SK-N-SH (cell line): ENCODE measurements around the gene CIB4. TPM values are rescaled to one million over a fixed set of nuclear protein-coding genes. Genes with fewer than 3 reads are reported as not detected.

Experiments
- CTCF ChIA-PET: fragments of 300-600, 350-600 bp; formaldehyde crosslinking; extraction: SDS; loops from one replicate; lab custom pipeline; 2021; lab: Yijun Ruan, JAX
- POLR2A ChIA-PET: fragments of 350-600 bp; sonication (Branson Sonifier 250); formaldehyde crosslinking; extraction: SDS; loops from one replicate; lab custom pipeline; 2020; ENCODE audit warnings: antibody characterized with exemption, inconsistent platforms; lab: Yijun Ruan, JAX
- DNase-seq: peaks from one replicate; pipeline ENCODE4 v3.0.0; 2012
- H2AFZ ChIP-seq: fragments of 200-600 bp; sonication (generic); 2 replicates; pipeline ENCODE4 v1.8.1; 2016; ENCODE audit warnings: antibody characterized with exemption, mild to moderate bottlenecking, low read depth
- H3F3A ChIP-seq: fragments of 200-600 bp; sonication (generic); replicated peaks from 2 replicates; pipeline ENCODE3; 2016; ENCODE audit warnings: antibody characterized with exemption, mild to moderate bottlenecking; ENCODE audit not compliant: insufficient read depth
- H3K27ac ChIP-seq, 2 experiments: fragments of 200-500 bp in 1 of 2; fragments of 200-600 bp in 1 of 2; sonication (Bioruptor generic) in 1 of 2; sonication (generic), shearing (Covaris generic) in 1 of 2; 2 replicates each; pipeline versions ENCODE4 v1.5.1 to v1.6.1; 2014 to 2016; ENCODE audit warnings: low read depth in 2 of 2, inconsistent platforms in 1 of 2, low read length in 1 of 2, mild to moderate bottlenecking in 1 of 2, mixed read lengths in 1 of 2
- H3K27me3 ChIP-seq: fragments of 200-600 bp; sonication (generic), shearing (Covaris generic); 2 replicates; pipeline ENCODE4 v1.6.1; 2016; ENCODE audit warnings: mixed run types; ENCODE audit not compliant: insufficient read depth
- H3K36me3 ChIP-seq, 2 experiments: fragments of 200-500 bp in 1 of 2; fragments of 200-600 bp in 1 of 2; sonication (Bioruptor generic) in 1 of 2; sonication (generic) in 1 of 2; replicated peaks in 1 of 2; 2 replicates each; pipeline versions ENCODE3 to v1.5.1; 2014 to 2016; ENCODE audit warnings: low read length in 1 of 2, mild to moderate bottlenecking in 1 of 2; ENCODE audit not compliant: insufficient read depth in 2 of 2, control insufficient read depth in 1 of 2
- H3K4me1 ChIP-seq, 2 experiments: fragments of 200-500 bp in 1 of 2; fragments of 200-600 bp in 1 of 2; sonication (Bioruptor generic) in 1 of 2; sonication (generic), shearing (Covaris generic) in 1 of 2; 2 replicates each; pipeline versions ENCODE4 v1.5.1 to v1.6.1; 2014 to 2016; ENCODE audit warnings: low read depth in 1 of 2, low read length in 1 of 2, mixed run types in 1 of 2; ENCODE audit not compliant: insufficient read depth in 2 of 2, control insufficient read depth in 1 of 2
- H3K4me2 ChIP-seq: fragments of 200-600 bp; sonication (generic), shearing (Covaris generic); 2 replicates; pipeline ENCODE4 v1.6.1; 2017; ENCODE audit warnings: mixed run types
- H3K4me3 ChIP-seq, 2 experiments: fragments of 200-500 bp in 1 of 2; fragments of 200-600 bp in 1 of 2; sonication (Bioruptor generic) in 1 of 2; sonication (generic), shearing (Covaris generic) in 1 of 2; 2 replicates each; pipeline versions ENCODE4 v1.5.1 to v1.8.1; 2014 to 2016; ENCODE audit warnings: low read depth in 2 of 2, inconsistent platforms in 1 of 2, low read length in 1 of 2, mild to moderate bottlenecking in 1 of 2, mixed read lengths in 1 of 2, moderate library complexity in 1 of 2
- H3K79me2 ChIP-seq: fragments of 200-600 bp; sonication (generic); 2 replicates; pipeline ENCODE4 v1.8.1; 2017; ENCODE audit warnings: mild to moderate bottlenecking; ENCODE audit not compliant: insufficient read depth
- H3K9ac ChIP-seq: fragments of 200-600 bp; sonication (generic); 2 replicates; pipeline ENCODE4 v1.6.1; 2017; ENCODE audit warnings: mixed run types
- H3K9me2 ChIP-seq: fragments of 200-600 bp; sonication (generic); 2 replicates; pipeline ENCODE4 v1.6.1; 2017; ENCODE audit warnings: mixed run types
- H3K9me3 ChIP-seq: fragments of 200-600 bp; sonication (generic); 2 replicates; pipeline ENCODE4 v1.6.1; 2017; ENCODE audit warnings: mixed run types, mild to moderate bottlenecking, moderate library complexity
- H4K20me1 ChIP-seq: fragments of 200-600 bp; sonication (generic); 2 replicates; pipeline ENCODE4 v1.6.1; 2017; ENCODE audit warnings: mild to moderate bottlenecking, mixed run types; ENCODE audit not compliant: insufficient read depth
- CHD2 ChIP-seq: fragments of 150-350 bp; IDR thresholded peaks from 2 replicates; pipeline ENCODE4 v1.6.1; 2018; ENCODE audit warnings: low read length; ENCODE audit not compliant: partially characterized antibody
- EP300 ChIP-seq, 2 experiments: IDR thresholded peaks; 2 replicates each; pipeline versions ENCODE4 v1.4.0 to v1.6.1; 2012; ENCODE audit warnings: borderline replicate concordance in 1 of 2, low read depth in 1 of 2, low read length in 1 of 2
- EZH2phosphoT487 ChIP-seq: fragments of 200-600 bp; sonication (generic); IDR thresholded peaks from 2 replicates; pipeline ENCODE4 v1.6.1; 2017; ENCODE audit warnings: low read depth, mixed run types, mild to moderate bottlenecking, antibody characterized with exemption, moderate library complexity, borderline replicate concordance
- FOXM1 ChIP-seq: IDR thresholded peaks from 2 replicates; pipeline ENCODE4 v1.4.0; 2012; ENCODE audit warnings: low read depth, mild to moderate bottlenecking
- GATA2 ChIP-seq: sonication (generic); formaldehyde crosslinking; IDR thresholded peaks from 2 replicates; pipeline ENCODE4 v1.5.0; 2020; ENCODE audit warnings: mild to moderate bottlenecking, missing genetic modification reagents
- PBX3 ChIP-seq: IDR thresholded peaks from 2 replicates; pipeline ENCODE4; 2012
- RCOR1 ChIP-seq: fragments of 150-350 bp; IDR thresholded peaks from 2 replicates; pipeline ENCODE4 v1.6.1; 2017; ENCODE audit warnings: antibody characterized with exemption, low read length
- RFX5 ChIP-seq: IDR thresholded peaks from 2 replicates; pipeline ENCODE4 v1.6.1; 2012; ENCODE audit warnings: mild to moderate bottlenecking, improper control_type of control experiment, low read length
- SIN3A ChIP-seq: IDR thresholded peaks from 2 replicates; pipeline ENCODE4 v1.6.1; 2012; ENCODE audit warnings: low read depth, mild to moderate bottlenecking, low read length, moderate library complexity, borderline replicate concordance
- SMC3 ChIP-seq: IDR thresholded peaks from 2 replicates; pipeline ENCODE4 v1.6.1; 2012; ENCODE audit warnings: low read depth, low read length, improper control_type of control experiment
- TEAD4 ChIP-seq: IDR thresholded peaks from 2 replicates; pipeline ENCODE4 v1.4.0; 2012; ENCODE audit warnings: mild to moderate bottlenecking, borderline replicate concordance; ENCODE audit not compliant: insufficient read depth
- WGBS: methylation state at CpG from one replicate; pipeline ENCODE4 v1.1.6; 2017; ENCODE audit warnings: low lambda C conversion rate; 5-methylcytosine and 5-hydroxymethylcytosine counted together
- polyA plus RNA-seq, 3 experiments: library from polyadenylated mRNA; depleted of rRNA; stranded (reverse); fragments of >200 nt; gene quantifications; 2 replicates each; pipeline ENCODE4 v1.2.3, GENCODE V29; 2012
- TF ChIP-seq, protein P1 (sequence below): IDR thresholded peaks from 2 replicates; pipeline ENCODE4 v1.4.0; 2012; ENCODE audit warnings: low read depth, borderline replicate concordance
- TF ChIP-seq, protein P2 (sequence below): fragments of 200-600 bp; sonication (generic); IDR thresholded peaks from 2 replicates; pipeline ENCODE4 v1.6.1; 2017; ENCODE audit warnings: antibody characterized with exemption, mild to moderate bottlenecking, moderate library complexity

The CIB4 gene
- polyA plus RNA-seq, 1 of the 3 experiments (the other 2 are of a cell fraction) = not detected

DNA sequence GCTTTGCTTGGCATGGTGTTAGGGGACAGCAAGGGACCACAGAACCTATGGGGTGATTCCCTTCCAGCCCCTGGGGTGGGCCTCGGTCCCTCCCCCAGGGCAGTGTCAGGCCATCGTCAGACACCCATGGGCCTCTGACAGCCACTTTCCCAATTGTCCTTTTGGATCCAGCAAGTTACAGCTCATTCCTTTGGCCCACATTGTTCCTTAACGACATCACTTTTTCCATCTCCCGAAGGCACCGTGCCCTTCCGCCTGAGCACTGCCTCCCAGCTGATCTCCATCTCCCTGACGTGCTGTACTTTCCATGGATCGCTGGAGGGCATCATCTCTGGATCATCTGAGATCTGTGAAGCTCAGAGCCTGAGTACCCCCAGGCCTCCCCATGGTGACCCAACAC is 41.0 kb upstream of the CIB4 start:
- CTCF ChIA-PET = interaction anchor here (0.6 to 4.4 kb wide), 9 partner anchors 10 to 77 kb away, joined by 3 to 32 read pairs (median 6); partner anchors contain the start of gene KCNK3

DNA sequence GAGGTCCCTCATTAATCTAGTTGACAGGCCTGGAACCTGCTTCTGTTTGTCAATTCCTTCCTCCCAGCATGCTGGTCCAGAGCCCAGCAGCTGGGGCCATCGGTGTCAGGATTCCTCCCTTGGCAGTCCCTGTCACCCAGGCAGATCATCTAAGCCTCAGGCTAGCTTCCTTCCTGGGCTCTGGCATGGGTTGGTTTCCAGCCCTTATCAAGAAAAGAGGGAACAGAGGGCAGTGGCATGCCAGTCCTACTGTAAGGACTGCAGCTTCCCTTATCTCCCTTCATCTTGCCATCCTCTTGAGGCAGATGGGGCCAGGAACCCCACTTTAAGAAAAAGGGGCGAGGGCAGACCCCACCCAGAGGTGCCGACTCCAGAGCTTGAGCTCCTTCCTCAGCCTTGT is 40.5 kb upstream of the CIB4 start:
- TF ChIP-seq GATA2 (CRISPR knock-in tag) = peak; percentile 78
- TF ChIP-seq, protein P1, sequence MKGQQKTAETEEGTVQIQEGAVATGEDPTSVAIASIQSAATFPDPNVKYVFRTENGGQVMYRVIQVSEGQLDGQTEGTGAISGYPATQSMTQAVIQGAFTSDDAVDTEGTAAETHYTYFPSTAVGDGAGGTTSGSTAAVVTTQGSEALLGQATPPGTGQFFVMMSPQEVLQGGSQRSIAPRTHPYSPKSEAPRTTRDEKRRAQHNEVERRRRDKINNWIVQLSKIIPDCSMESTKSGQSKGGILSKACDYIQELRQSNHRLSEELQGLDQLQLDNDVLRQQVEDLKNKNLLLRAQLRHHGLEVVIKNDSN = no peak
- TF ChIP-seq, protein P2, sequence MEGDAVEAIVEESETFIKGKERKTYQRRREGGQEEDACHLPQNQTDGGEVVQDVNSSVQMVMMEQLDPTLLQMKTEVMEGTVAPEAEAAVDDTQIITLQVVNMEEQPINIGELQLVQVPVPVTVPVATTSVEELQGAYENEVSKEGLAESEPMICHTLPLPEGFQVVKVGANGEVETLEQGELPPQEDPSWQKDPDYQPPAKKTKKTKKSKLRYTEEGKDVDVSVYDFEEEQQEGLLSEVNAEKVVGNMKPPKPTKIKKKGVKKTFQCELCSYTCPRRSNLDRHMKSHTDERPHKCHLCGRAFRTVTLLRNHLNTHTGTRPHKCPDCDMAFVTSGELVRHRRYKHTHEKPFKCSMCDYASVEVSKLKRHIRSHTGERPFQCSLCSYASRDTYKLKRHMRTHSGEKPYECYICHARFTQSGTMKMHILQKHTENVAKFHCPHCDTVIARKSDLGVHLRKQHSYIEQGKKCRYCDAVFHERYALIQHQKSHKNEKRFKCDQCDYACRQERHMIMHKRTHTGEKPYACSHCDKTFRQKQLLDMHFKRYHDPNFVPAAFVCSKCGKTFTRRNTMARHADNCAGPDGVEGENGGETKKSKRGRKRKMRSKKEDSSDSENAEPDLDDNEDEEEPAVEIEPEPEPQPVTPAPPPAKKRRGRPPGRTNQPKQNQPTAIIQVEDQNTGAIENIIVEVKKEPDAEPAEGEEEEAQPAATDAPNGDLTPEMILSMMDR = no peak
- no peak for TF ChIP-seq PBX3
- peak; percentile 55 for TF ChIP-seq CHD2
- TF ChIP-seq RFX5 = no peak
- TF ChIP-seq EP300 (IDR thresholded peaks at IDR 0.05; ENCODE audit: borderline replicate concordance in 1 of 2, low read depth in 1 of 2, low read length in 1 of 2) = peak in 1 of 2 experiments; percentile 44; a peak in 1 of 4 replicates
- H4K20me1 ChIP-seq = no peaks in the 10 kb centered on the region
- ChIA-PET POLR2A (no interaction called here), CTCF (interaction anchor here (0.6 to 4.4 kb wide), 10 partner anchors 11 to 76 kb away, joined by 3 to 32 read pairs (median 6); partner anchors contain the start of gene KCNK3)
- DNase-seq = peak; percentile 51
- no peaks in the 10 kb centered on the region for H3K9me3 ChIP-seq
- H3K36me3 ChIP-seq = no peaks in the 10 kb centered on the region
- H2AFZ ChIP-seq = no peak overlapping the region
- H3K79me2 ChIP-seq = no peaks in the 10 kb centered on the region
- H3K4me1 ChIP-seq = peaks cover 0 to 44% of the 10 kb centered on the region in 2 experiments; a peak in 2 of 4 replicates
- no peaks in the 10 kb centered on the region for H3F3A ChIP-seq
- H3K4me3 ChIP-seq = no peak overlapping the region
- H3K4me2 ChIP-seq = no peak overlapping the region
- H3K9ac ChIP-seq = no peak overlapping the region
- H3K27me3 ChIP-seq = peaks cover 66% of the 10 kb centered on the region
- WGBS = 42% methylated on average over 3 of the region's 3 CpGs
- H3K9me2 ChIP-seq = no peaks in the 10 kb centered on the region
- no peak overlapping the region for H3K27ac ChIP-seq

More for the DNA sequence above, 41.0 kb upstream of the CIB4 start:
- Histone ChIP-seq H3K4me3 (no peak overlapping the region), H2AFZ (no peak overlapping the region), H3F3A (no peaks in the 10 kb centered on the region), H3K9me3 (no peaks in the 10 kb centered on the region), H4K20me1 (no peaks in the 10 kb centered on the region), H3K36me3 (no peaks in the 10 kb centered on the region), H3K4me2 (no peak overlapping the region), H3K9ac (no peak overlapping the region)
- POLR2A ChIA-PET = no interaction called here
- TF ChIP-seq SMC3 (no peak), TEAD4 (no peak), FOXM1 (no peak), EZH2phosphoT487 (no peak), RCOR1 (no peak), PBX3 (no peak), CHD2 (no peak), RFX5 (no peak), SIN3A (no peak)
- TF ChIP-seq, protein P2 = no peak
- TF ChIP-seq, protein P1 = no peak
- TF ChIP-seq, all 33 proteins: peak for 0
- Histone ChIP-seq H3K9me2 (no peaks in the 10 kb centered on the region), H3K4me1 (peaks cover 0 to 44% of the 10 kb centered on the region in 2 experiments; a peak in 2 of 4 replicates), H3K27me3 (peaks cover 68% of the 10 kb centered on the region), H3K27ac (no peak overlapping the region), H3K79me2 (no peaks in the 10 kb centered on the region)
- 61% methylated on average over 8 of the region's 8 CpGs for WGBS
- DNase-seq = no peak
